Tibial nerve (tissue), 3 donors: ENCODE measurements around the gene DUSP7.

Experiments
- CTCF ChIP-seq, 5 experiments: fragments of 200-600 bp in 3 of 5; fragments of 450-650 bp in 2 of 5; sonication (generic) in 3 of 5; IDR thresholded peaks; one replicate each; pipeline ENCODE4 v1.5.1; 2016 to 2019; ENCODE audit warnings: antibody characterized with exemption in 5 of 5, mild to moderate bottlenecking in 3 of 5, moderate library complexity in 2 of 5
- POLR2A ChIP-seq, 2 donors: fragments of 450-650 bp; IDR thresholded peaks; one replicate each; pipeline ENCODE4 v1.6.1; 2017; ENCODE audit warnings: antibody characterized with exemption in 2 of 2, mild to moderate bottlenecking in 2 of 2, moderate library complexity in 2 of 2

- TF ChIP-seq POLR2A (IDR thresholded peaks at IDR 0.05) (no peak), CTCF (IDR thresholded peaks at IDR 0.05) (no peak)
Observed at GRCh38 chr3:52078781-52079560, 22.6 kb upstream of the DUSP7 start.
